Choroid plexus epithelial cell (primary cell): ENCODE data around the gene INO80E.

Source experiments
- DNase-seq: peaks from one replicate; pipeline ENCODE4 v3.0.0-alpha.2; 2010; ENCODE audit warnings: low read depth
- H3K4me3 ChIP-seq: 2 replicates; pipeline ENCODE4 v1.5.1; 2011; ENCODE audit warnings: low read depth, mild to moderate bottlenecking, control low read depth, low read length, moderate library complexity
- CTCF ChIP-seq: conservative IDR thresholded peaks from 2 replicates; pipeline ENCODE4 v1.5.1; 2011; ENCODE audit warnings: low read depth, mild to moderate bottlenecking, control low read depth, inconsistent platforms, low read length, moderate library complexity

The INO80E gene

DNA sequence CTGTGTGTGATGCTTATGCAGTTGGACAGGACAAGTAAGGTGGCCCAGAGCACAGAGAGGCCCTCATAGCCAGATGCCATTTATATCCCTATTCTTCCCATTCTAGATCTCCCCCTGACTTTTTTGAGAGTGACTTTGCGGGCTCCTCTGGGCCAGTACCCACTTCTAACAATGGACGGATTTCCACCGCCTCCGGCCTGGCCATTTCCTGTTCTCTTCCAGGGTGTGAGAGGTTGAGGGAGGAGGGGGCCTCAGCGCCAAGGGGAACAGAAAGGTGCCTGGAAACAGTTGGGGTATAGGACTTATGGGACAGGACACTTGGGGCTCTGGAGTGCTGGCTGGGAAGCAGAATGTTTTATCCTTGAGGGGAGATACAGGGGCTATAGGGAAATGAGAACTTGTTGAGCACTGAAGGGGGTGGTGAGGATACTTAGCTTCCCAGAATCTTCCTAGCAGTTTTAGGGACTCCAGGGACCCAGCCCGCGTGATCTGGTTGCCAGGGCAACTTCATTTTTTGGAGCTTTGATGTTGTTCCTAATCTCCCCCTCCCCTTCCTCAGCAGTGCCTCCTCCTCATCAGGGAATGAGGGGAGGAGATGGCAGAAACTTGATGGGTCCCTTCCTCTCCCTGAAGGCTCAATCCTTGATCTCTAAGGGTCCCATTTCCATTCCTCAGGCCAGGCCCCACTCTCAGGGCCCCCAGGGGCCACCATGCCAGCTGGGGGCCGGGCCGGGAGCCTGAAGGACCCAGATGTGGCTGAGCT lies 18.8 kb upstream of the INO80E start:
- DNase-seq = no peak
- H3K4me3 ChIP-seq = no peak overlapping the region
- no peak for TF ChIP-seq CTCF

- no peak for DNase-seq
- no peak for TF ChIP-seq CTCF
- no peak overlapping the region for H3K4me3 ChIP-seq
Measured at GRCh38 chr16:29978081-29978480, 18.0 kb upstream of the INO80E start.

GRCh38 chr16:29978564-29979270 lies 17.3 kb upstream of the INO80E start:
- no peak for DNase-seq
- TF ChIP-seq CTCF = no peak
- H3K4me3 ChIP-seq = no peak overlapping the region

- no peak overlapping the region for H3K4me3 ChIP-seq
- DNase-seq = no peak
- TF ChIP-seq CTCF = no peak
Measured at GRCh38 chr16:29982560-29983419, 13.3 kb upstream of the INO80E start.

DNA sequence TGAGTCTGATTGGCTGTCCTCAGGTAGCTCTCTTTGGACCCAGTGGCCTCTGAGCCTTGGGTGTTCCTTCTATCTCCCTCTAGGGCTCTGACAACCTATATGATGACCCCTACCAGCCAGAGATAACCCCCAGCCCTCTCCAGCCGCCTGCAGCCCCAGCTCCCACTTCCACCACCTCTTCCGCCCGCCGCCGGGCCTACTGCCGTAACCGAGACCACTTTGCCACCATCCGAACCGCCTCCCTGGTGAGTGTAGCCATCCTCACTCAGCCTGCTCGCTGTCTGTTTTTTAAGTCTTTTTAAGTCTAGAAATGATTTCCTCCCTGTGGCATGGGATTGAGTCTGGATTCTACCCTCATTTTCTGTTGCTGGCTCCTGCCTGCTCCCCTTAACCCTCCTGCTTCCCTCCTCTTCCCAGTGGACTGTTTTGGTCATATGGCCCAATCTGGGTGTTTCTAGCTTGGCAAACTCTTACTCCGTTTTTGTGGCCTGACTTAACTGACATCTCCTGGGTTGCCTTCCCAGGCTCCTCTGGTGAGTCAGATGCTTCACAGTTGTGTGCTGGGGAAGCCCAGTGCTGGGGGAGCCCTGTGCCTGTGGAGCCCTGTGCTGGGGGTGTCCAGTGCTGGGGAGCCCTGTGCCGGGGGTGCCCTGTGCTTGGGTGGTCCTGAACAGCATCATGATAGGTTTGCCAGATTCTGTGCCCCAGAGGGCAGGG lies 12.5 kb upstream of the INO80E start:
- H3K4me3 ChIP-seq = no peak overlapping the region
- no peak for TF ChIP-seq CTCF
- peak; percentile 67 for DNase-seq

DNA sequence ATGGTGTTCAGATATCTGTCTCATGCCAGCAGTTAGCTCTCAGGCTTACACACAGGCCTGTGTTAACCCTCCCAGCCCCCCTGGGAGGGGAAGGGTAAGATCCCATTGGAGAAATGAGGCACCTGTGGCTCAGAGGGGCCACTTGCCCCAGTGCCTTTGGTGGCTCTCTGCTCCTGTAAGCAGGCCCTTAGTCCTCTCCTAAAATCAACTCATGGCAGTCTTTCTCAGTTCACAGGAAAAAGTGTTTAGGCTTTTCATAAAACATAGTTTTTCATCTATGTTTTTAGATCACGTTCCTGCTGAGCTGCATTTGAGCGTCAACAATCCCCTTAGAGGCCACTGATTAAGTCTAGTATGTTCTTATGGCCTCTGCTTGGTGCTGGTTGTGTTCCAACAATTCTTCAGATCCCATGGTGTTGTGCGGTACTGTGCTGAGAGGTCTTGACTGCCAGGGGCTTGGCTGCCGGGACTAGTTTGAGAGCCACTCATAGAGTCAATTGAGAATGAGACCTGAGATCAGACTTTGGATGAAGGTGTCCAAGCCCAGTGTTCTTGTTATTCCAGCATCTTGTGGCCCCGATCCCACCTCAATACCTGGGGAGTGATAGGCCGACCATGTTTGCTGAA lies 11.8 kb upstream of the INO80E start:
- no peak for TF ChIP-seq CTCF
- H3K4me3 ChIP-seq = no peak overlapping the region
- DNase-seq = no peak
